Calu3 (cell line): ENCODE data around the gene SP140L. TPM values are rescaled to one million over a fixed set of nuclear protein-coding genes. Genes with fewer than 3 reads are reported as not detected.

Experiments
- BruUV-seq: library from RNA; stranded (reverse); fragments of 400-500 nt; replicated peaks from 2 replicates; lab custom pipeline; 2021; lab: Mats Ljungman, UMichigan
- CTCF ChIA-PET: fragments of 300-600 bp; sonication (Branson Sonifier 250); formaldehyde crosslinking; loops from one replicate; lab custom pipeline; 2022; ENCODE audit warnings: antibody characterized with exemption; lab: Charles Lee
- DNase-seq: peaks from one replicate; pipeline ENCODE4 v3.0.0; 2022
- H3K27ac Mint-ChIP-seq: one replicate; pipeline ENCODE4 v1.8.0; 2022; ENCODE audit warnings: mixed read lengths; ENCODE audit not compliant: unreplicated experiment
- H3K27me3 Mint-ChIP-seq: one replicate; pipeline ENCODE4 v1.8.0; 2022; ENCODE audit warnings: mixed read lengths; ENCODE audit not compliant: unreplicated experiment
- H3K36me3 Mint-ChIP-seq: one replicate; pipeline ENCODE4 v1.8.0; 2022; ENCODE audit warnings: mild to moderate bottlenecking, moderate library complexity, mixed read lengths; ENCODE audit not compliant: insufficient read depth, unreplicated experiment
- H3K4me1 Mint-ChIP-seq: one replicate; pipeline ENCODE4 v1.8.0; 2022; ENCODE audit warnings: mild to moderate bottlenecking, low read depth, mixed read lengths; ENCODE audit not compliant: unreplicated experiment
- H3K4me3 Mint-ChIP-seq: one replicate; pipeline ENCODE4 v1.8.0; 2022; ENCODE audit warnings: mild to moderate bottlenecking, low read depth, moderate library complexity, mixed read lengths; ENCODE audit not compliant: unreplicated experiment
- H3K9me3 Mint-ChIP-seq: one replicate; pipeline ENCODE4 v1.8.0; 2022; ENCODE audit warnings: low read depth, mixed read lengths; ENCODE audit not compliant: unreplicated experiment
- intact Hi-C: fragments of 100-400 bp; cut with micrococcal nuclease; formaldehyde crosslinking; loops from one replicate; pipeline ENCODE4 v1.10.0; 2022; ENCODE audit not compliant: unreplicated experiment
- total RNA-seq: library from RNA; stranded (reverse); gene quantifications from 2 replicates; pipeline ENCODE4 v1.2.3, GENCODE V29; 2022
- TF ChIP-seq, protein P1 (sequence below): fragments of 200-600 bp; IDR thresholded peaks from one replicate; pipeline ENCODE4 v1.8.0; 2022; ENCODE audit warnings: antibody characterized with exemption; ENCODE audit not compliant: unreplicated experiment

Gene SP140L
- total RNA-seq, 1 experiment from 2014 or later: 35.4 TPM

DNA sequence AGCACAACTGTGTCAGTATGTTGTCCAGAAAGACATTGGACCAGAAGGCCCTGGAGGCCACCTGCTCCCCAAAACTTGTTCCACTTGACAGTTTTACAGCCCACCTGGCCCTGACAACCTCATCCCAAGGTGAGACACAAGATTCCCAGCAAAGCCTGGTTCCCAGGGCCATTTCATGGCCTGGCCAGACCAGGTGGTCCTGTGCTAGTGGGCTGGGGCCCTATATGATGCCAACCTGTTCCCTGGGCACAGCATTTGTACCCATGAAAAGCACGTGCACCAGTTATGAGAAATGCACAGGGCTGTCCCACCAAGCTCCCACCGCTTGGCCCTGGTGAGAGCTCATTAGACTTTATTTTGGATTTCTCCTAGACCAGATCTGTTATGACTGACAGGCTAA is 6.0 kb upstream of the SP140L start:
- DNase-seq: no peak
- intact Hi-C loops: loop anchor here (10.0 kb wide), 1 partner anchor 294 kb away; no protein-coding TSS in a partner anchor
- CTCF ChIA-PET: no interaction called here
- H3K4me3 Mint-ChIP-seq: no peak overlapping the region
- no peaks in the 10 kb centered on the region for H3K27me3 Mint-ChIP-seq
- peaks cover 26% of the 10 kb centered on the region for H3K4me1 Mint-ChIP-seq
- no peak overlapping the region for H3K27ac Mint-ChIP-seq
- peaks cover 7% of the 10 kb centered on the region for H3K9me3 Mint-ChIP-seq
- TF ChIP-seq, protein P1, sequence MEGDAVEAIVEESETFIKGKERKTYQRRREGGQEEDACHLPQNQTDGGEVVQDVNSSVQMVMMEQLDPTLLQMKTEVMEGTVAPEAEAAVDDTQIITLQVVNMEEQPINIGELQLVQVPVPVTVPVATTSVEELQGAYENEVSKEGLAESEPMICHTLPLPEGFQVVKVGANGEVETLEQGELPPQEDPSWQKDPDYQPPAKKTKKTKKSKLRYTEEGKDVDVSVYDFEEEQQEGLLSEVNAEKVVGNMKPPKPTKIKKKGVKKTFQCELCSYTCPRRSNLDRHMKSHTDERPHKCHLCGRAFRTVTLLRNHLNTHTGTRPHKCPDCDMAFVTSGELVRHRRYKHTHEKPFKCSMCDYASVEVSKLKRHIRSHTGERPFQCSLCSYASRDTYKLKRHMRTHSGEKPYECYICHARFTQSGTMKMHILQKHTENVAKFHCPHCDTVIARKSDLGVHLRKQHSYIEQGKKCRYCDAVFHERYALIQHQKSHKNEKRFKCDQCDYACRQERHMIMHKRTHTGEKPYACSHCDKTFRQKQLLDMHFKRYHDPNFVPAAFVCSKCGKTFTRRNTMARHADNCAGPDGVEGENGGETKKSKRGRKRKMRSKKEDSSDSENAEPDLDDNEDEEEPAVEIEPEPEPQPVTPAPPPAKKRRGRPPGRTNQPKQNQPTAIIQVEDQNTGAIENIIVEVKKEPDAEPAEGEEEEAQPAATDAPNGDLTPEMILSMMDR: peak; percentile 15
- no TSS peak for BruUV-seq
- H3K36me3 Mint-ChIP-seq: peaks cover 12% of the 10 kb centered on the region

DNA sequence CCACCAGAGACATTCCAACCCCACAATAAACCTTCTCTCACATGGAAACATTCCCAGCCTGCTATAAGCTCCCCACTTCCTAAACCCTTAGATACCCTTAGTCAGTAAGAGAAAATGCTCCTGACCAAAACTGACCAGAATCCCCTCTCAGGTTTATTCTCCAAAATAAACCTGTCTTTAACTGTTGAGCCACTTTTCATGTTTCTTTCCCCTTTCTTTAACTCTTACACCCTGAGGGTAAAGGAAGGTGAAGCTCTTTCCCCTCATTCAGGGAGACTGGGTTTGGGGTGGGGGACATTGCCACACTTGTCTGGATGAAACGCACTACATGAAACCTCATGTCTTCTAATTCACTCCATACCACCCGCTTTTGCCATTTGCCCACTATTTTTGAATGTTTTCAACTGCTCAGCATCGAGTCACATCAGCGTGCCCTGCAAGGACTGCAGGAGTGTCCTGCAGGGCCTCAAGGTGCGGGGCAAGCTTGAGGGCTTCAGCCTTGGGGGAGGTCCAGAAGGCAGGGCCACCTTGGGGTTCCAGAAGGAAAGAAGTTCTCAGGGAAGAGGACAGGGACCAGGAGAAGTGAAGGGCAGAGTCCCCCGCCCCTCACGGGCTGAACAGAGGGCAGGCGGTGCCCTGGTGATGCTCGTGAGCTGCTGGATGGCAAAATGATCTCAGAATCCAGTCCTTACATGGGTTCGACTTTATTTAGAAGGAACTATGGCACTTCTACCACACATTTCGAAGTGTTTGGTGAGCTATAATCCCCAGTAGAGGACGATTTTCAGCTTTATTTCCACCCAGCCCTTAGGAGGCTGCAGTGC is 4.2 kb upstream of the SP140L start:
- Mint-ChIP-seq H3K27ac (peak overlapping the region; percentile 57), H3K36me3 (peaks cover 29% of the 10 kb centered on the region), H3K27me3 (no peaks in the 10 kb centered on the region), H3K9me3 (peaks cover 7% of the 10 kb centered on the region), H3K4me1 (peaks cover 38% of the 10 kb centered on the region), H3K4me3 (no peak overlapping the region)
- TF ChIP-seq, protein P1: no peak
- CTCF ChIA-PET: no interaction called here
- intact Hi-C loops: loop anchor here (10.0 kb wide), 1 partner anchor 292 kb away; no protein-coding TSS in a partner anchor
- no peak for DNase-seq
- BruUV-seq: no TSS peak

DNA sequence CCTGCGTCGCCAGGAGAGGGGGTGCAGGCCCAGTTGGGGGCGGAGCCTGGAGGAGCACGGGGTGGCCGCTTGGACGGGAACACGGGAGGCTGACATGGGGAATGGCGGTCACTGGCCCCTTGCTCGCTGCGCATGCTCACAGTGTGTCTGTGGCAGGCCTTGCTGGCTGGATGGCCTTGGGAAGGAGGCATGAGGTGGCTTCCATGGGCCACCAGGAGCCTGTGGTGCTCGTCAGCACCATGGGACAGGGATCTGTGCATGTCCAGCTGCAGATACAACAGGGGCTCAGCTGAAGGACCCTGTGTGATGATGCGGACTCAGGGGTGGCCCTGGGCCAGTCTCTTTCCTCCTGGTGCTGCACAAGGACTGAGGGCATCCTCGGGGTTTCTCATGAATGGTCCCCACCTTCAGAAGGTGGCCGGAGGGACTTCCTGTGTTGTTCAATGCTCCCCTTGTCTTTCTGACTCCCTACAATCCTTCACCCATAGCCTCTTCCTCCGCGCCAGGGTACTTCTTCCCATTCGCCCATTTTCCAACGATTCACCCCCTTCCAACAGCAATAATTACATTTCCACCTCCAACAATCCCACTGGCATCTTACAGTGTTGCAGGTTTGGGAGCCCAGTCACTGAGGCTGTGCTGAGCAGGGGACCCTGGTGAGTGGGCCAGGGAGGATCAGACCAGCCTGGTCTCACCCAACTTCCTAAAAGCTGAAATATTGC is 3.4 kb upstream of the SP140L start:
- H3K36me3 Mint-ChIP-seq: peaks cover 30% of the 10 kb centered on the region
- TF ChIP-seq, protein P1: peak; percentile 51
- DNase-seq: no peak
- BruUV-seq: no TSS peak
- intact Hi-C loops: loop anchor here (10.0 kb wide), 1 partner anchor 291 kb away; no protein-coding TSS in a partner anchor
- peaks cover 40% of the 10 kb centered on the region for H3K4me1 Mint-ChIP-seq
- no peaks in the 10 kb centered on the region for H3K27me3 Mint-ChIP-seq
- peaks cover 7% of the 10 kb centered on the region for H3K9me3 Mint-ChIP-seq
- CTCF ChIA-PET: no interaction called here
- H3K27ac Mint-ChIP-seq: no peak overlapping the region
- H3K4me3 Mint-ChIP-seq: no peak overlapping the region

DNA sequence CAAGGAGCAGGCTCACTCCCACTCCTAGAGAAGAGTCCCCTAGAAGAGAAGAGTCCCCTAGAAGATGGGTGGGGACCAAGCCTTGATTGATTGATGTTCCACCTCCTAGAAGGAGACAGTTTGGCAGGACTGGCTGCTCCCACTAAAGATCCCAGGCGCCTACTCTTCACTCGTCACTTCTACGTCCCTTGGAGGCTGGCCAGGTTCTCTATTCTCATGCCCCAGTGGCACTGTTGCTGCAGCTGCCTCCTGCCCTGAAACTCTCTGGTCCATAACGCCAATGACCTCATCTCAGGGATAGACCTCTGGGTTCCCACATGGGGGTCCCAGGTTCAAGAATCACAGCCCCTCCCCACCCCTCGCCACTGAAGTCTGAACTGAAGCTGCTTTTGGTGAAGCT is 2.5 kb upstream of the SP140L start:
- intact Hi-C loops: loop anchor here (10.0 kb wide), 1 partner anchor 290 kb away; no protein-coding TSS in a partner anchor
- CTCF ChIA-PET: no interaction called here
- DNase-seq: no peak

More for the DNA sequence above, 2.5 kb upstream of the SP140L start:
- Mint-ChIP-seq H3K27me3 (no peaks in the 10 kb centered on the region), H3K4me3 (no peak overlapping the region), H3K4me1 (peaks cover 41% of the 10 kb centered on the region), H3K27ac (no peak overlapping the region), H3K36me3 (peaks cover 35% of the 10 kb centered on the region), H3K9me3 (peaks cover 7% of the 10 kb centered on the region)
- TF ChIP-seq, protein P1: no peak
- no TSS peak for BruUV-seq
